GM12873 (cell line): ENCODE results near the gene HOXD12.

Source experiments
- TF ChIP-seq, protein P1 (sequence below): IDR thresholded peaks from 2 replicates; pipeline ENCODE4 v1.5.1; 2012; ENCODE audit warnings: low read depth, mild to moderate bottlenecking, moderate library complexity, low read length, control low read depth; ENCODE audit not compliant: insufficient read depth; ENCODE audit errors: missing control alignments

HOXD12 gene

DNA sequence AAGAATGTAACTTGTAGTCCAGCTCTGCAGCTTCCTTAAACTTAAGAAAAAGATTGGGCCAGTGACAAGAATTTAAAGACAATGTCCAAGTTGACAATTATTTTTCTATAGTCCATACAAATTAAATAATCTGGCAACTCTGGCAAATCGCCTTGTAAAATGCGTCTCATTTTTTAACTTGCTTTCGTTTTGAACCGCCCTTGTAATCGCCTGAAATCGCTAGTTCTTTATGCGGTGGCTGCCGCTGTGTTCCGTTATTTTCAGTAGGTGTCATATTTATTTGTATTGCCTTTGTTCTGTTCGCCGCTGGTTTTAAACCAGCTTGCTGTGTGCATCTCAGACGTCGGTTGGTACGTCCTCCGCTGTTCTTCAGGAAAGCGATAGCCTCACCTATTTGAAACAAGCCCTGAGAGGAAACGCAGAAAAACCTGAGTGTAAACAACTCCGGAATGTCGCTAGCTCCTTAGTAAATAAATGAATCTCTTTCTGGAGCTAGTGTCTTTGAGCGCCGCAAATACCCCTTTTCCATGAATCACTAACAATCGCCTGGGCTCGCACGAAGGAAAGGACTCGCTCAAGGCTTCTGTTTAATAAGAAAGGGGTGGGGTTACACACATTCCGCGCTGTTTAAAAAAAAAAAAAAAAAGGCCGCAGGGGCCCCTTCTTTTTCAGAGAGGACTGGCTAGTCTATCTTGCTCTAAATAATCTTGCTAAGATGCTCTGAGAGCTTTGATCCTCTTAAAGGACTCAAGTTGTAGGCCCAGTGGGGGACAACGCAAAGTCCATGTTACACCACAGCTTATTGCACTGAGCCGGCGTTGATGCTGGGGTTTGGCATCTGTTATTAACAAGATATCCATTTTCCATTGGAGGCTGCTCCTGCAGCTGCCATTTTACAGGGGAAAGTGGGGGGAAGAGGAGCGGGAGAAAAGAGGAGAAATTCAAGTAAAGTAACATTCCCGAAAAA is 32.9 kb downstream of the HOXD12 start:
- TF ChIP-seq, protein P1, sequence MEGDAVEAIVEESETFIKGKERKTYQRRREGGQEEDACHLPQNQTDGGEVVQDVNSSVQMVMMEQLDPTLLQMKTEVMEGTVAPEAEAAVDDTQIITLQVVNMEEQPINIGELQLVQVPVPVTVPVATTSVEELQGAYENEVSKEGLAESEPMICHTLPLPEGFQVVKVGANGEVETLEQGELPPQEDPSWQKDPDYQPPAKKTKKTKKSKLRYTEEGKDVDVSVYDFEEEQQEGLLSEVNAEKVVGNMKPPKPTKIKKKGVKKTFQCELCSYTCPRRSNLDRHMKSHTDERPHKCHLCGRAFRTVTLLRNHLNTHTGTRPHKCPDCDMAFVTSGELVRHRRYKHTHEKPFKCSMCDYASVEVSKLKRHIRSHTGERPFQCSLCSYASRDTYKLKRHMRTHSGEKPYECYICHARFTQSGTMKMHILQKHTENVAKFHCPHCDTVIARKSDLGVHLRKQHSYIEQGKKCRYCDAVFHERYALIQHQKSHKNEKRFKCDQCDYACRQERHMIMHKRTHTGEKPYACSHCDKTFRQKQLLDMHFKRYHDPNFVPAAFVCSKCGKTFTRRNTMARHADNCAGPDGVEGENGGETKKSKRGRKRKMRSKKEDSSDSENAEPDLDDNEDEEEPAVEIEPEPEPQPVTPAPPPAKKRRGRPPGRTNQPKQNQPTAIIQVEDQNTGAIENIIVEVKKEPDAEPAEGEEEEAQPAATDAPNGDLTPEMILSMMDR: no peak

DNA sequence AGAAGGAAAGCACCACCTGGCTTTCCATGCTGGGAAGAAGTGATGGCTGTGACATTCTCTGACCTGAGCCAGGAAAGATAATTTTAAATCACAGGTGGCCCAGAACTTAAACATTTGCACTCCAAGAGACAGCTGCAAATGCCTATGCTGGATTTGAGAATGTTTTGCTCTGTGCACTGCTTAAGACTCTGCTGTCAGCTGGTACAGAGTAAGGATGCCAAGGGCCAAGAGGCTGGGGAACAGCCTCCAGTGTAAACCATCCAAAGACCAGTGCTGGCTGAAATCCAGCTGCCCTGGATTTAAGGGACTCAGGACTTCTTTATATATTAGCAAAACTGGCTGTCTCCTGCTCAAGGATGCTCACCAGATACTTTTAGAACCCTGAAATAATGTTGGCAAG is 33.8 kb downstream of the HOXD12 start:
- TF ChIP-seq, protein P1: no peak

DNA sequence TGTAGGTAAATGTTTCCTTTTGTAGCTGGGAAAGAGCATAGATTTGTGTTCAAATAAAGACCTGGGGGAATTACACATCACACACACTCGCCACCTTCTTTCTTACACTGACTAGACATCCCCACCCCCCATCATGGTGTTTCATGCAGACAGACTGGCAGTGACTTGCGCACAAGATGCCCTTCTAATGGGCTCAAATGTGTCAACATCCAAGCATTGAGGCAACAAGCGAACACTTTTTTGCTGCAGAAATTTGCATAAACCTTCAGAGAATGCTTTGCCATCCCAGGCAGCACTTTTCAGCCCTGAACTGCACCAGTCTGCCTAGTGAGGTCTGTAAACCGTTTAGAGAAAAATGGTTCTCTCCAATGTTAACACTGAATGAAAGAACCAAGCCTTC is 34.4 kb downstream of the HOXD12 start:
- TF ChIP-seq, protein P1: no peak

DNA sequence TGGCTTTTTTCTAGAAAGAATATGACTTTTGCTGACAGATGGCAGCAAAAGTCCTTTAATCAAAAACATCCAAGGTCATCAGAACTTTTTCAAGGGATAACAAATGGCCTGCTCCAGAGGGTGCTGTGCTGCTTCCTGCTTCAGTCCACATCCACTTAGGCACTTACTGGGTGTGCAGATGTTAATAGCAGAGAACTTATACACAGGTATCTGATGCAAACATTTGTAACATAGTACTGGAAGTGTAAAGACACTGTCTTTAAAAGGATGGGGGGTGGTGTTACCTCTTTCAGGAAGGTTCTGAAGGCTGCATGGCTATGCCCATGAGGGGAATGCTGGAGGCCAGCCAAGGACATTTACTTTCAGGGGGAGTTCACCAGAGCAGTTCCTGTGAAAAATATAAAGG is 35.4 kb downstream of the HOXD12 start:
- TF ChIP-seq, protein P1: no peak

DNA sequence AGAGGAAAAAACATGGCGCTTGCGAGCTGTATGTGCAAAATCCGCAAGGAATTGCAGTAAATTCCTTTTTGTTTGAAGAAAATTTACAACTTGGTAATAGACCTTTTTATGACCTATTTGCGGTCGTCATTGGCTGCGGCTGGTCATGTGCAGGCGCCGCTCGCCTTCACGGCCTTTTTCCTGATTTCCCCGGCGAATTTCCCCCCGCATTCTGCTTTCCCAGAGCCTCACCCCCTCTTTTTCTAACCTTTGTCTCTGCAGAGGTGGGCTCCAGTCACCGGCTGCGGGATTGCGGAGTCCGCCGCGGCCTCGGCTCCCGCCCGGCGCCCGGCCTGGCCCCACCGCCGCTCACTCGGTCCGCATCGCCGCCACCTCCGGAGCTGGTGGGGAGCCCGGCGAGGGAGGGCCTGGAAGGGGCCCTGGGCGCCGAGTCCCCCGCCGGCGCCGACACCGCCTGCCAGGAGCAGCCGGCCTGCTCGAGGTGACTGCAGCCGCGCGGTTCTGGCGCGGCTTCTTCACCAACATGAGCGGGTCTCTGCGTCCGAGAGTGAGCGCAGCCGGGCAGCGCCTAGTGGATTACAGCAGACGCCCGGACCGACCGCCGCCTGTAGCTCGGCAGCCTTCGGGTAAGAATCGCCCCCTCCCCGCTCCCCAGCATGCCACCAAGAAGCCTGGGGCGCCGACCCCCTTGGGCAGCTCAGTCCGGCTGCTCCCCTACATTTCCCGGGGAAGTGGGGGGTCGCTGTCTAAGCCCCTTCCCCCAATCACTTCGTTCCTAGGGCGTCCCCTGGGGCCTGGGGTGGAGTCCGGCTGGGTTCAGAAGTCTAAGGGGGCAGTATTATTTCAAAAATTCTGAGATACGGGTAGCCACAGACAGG is 37.0 kb downstream of the HOXD12 start:
- TF ChIP-seq, protein P1: no peak

DNA sequence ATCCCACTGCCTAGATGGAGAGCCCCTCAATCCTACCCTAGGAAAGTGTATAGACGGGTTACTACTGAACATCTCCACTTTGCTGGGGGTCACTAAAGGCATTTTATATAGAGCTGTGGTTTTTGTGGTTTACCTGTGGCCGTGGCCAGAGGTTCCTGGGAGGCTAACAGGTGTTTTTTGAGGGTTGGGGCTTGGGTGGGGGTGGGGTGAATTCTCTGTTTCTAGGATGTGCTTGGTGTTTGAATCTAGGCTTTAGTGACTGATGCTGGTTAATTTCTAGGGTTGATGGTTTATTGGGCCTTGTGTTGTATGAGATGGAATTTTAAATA is 37.6 kb downstream of the HOXD12 start:
- TF ChIP-seq, protein P1: no peak

DNA sequence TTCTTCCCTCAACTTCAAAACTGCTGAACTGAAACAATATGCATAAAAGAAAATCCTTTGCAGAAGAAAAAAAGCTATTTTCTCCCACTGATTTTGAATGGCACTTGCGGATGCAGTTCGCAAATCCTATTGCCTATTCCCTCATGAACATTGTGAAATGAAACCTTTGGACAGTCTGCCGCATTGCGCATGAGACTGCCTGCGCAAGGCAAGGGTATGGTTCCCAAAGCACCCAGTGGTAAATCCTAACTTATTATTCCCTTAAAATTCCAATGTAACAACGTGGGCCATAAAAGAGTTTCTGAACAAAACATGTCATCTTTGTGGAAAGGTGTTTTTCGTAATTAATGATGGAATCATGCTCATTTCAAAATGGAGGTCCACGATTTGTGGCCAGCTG is 38.3 kb downstream of the HOXD12 start:
- TF ChIP-seq, protein P1: no peak
